ENCODE results near the gene LMTK2.

LMTK2 gene

DNA sequence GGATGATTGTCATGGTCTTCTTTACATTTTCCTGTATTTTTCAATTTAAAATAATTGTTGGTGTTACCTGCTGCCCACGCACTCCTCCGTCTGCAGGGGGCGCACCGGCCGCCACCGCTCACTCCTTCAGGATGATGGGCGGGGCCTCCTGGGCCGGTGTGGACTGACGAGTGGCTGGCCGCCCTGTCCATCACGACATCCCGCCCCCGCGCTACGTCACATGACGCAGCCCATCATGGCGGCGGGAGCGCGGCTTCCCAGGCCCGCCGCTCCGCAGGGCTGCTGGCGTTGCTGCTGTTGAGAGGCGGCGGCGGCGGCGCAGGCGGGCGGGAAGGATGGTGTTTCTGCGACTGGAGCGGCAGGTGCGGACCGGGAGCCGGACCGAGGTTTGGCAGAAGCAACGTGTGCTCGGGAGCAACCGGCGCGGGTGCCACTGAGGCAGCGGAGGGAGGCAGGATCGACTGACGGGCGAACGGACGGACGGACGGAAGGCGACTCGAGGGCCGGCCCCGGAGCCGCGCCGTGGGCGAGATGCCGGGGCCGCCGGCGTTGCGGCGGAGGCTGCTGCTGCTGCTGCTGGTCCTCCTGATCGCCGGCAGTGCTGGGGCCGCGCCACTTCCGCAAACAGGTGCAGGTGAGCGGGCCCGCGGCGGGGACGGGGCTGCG lies at the start of gene LMTK2:
Gene LMTK2, plus strand, starts transcription at position 216 of the 666 bp plus-strand sequence. Its CDS starts 316 bp downstream, at position 532.
- peak; percentile 95 for DNase-seq

- no peak for DNase-seq
Measured at GRCh38 chr7:98057157-98057556, 49.5 kb upstream of the LMTK2 start.

- no peak for DNase-seq
Measured at GRCh38 chr7:98058186-98058585, 48.5 kb upstream of the LMTK2 start.

DNA sequence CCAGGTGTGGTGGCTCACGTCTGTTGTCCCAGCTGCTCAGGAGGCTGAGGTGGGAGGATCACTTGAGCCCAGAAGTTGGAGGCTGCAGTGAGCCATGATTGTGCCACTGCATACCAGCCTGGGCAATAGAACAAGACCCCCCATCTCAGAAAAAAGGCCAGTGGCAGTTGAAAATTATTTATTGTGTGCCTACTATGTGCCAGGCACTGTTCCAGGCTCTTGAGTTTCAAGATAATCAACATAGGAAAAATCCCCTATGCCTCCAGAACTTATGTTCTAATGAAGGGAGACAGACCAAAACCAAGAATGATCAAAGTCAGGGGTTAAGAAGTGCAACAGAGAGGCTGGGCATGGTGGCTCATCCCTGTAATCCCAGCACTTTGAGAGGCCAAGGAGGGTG lies 42.4 kb upstream of the LMTK2 start:
- DNase-seq: no peak

DNA sequence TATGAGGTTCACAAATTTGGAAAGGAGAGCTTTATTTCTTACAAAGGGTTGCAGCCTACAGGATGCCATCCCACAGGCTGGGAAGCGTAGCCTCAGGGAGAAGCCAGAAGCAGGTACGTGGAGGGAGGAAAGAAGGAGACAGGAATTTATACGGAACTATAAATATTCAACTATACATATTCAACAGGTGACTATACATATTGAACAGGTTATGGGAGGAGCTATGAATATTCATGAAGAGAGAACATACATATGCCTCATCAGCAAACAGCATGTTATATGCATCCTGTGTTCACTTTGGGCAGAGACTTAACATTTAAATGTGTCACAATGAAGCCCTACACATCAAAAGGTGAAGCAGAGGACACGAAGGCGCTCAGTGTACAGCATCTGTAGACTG lies 40.5 kb upstream of the LMTK2 start:
- no peak for DNase-seq

DNA sequence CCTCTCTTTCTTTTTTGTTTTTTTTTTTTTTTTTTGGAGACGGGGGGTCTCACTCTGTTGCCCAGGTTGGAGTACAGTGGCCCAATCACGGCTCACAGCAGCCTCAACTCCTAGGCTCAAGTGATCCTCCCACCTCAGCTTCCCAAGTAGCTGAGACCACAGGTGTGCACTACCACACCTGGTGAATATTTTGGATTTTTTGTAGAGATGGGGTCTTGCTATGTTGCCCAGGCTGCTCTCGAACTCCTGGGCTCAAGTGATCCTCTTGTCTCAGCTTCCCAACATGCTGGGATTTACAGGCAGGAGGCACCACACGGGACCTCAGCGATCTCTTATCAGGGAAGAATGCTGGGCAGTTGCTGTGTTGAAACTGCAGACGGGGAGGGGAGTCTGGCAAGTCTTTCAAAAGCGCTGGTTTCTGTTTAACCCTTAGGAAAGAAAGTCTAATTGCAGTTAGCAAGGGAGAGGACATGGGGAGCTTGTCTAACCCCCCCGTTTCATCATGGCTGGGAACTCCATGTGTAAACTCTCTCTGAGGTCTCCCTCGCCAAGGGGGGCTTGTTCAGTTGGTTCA lies 39.6 kb upstream of the LMTK2 start:
- no peak for DNase-seq

DNA sequence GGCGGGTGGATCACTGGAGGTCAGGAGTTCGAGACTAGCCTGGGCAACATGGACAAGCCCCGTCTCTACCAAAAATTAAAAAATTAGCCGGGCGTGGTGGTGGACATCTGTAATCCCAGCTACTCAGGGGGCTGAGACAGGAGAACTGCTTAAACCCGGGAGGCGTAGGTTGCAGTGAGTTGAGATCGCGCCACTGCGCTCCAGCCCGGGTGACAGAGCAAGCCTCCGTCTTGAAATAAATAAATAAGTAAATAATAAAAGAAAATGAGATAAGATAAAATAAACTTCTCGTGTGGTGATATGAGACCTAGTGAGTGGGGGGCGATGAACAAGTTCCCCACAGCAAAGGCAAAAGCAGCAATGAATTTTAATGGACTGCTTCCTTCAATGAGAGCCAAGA lies 33.6 kb upstream of the LMTK2 start:
- DNase-seq: no peak

DNA sequence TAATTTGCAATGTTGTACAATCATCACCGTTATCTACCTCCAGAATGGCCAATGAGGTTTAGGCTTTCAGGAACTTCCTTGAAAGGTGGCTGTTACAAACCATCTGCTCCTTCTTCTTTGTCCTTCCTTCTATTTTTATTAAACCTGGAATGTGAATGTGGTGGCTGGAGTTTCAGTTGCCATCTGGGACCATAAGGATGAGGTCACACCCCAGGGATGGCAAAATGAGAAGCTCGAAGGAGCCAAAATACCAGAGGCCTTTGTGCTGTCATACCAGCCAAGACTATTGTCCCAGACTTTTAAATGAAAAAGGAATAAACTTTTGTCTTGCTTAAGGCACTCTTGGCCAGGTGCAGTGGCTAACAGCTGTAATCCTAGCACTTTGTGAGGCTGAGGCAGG lies 30.9 kb upstream of the LMTK2 start:
- no peak for DNase-seq

- peak; percentile 39 for DNase-seq
Measured at GRCh38 chr7:98077762-98078161, 28.9 kb upstream of the LMTK2 start.

- DNase-seq: no peak
Measured at GRCh38 chr7:98078197-98078870, 28.3 kb upstream of the LMTK2 start.

DNA sequence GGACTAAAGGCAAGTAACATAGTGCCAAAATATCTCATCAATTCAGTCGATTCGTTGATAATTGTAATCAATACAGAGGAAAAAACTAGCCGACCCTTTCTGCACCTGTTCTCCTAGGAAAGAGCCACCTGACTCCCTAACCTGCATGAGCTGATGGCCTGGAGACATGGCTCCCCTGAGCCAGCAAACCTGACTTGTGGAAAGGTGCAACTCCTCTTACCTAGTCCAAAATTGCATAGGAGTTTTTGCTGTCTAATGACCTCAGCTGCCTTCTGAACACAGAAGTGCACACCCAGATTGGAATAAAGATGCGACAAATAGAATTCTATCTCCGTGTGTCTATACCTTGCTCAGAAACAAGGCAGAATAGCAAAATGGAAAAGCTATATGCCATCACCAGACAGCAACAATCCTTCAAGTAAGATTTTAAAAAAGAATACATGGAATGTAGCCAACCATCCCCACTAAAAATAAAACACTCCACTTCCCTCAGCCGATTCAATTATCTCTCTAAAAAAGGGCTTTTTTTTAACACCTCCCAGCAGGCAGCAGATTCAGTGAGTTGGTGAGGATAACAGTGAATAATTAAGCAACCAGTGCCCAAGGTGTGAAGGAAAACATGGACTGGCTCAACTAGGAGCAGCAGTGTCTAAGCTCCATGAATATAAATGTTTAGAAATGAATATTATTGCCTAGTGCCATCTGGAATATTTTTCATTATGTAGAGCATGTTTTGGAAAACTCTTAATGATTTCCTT lies 26.6 kb upstream of the LMTK2 start:
- DNase-seq: no peak

GRCh38 chr7:98081319-98081718 lies 25.3 kb upstream of the LMTK2 start:
- DNase-seq: no peak

DNA sequence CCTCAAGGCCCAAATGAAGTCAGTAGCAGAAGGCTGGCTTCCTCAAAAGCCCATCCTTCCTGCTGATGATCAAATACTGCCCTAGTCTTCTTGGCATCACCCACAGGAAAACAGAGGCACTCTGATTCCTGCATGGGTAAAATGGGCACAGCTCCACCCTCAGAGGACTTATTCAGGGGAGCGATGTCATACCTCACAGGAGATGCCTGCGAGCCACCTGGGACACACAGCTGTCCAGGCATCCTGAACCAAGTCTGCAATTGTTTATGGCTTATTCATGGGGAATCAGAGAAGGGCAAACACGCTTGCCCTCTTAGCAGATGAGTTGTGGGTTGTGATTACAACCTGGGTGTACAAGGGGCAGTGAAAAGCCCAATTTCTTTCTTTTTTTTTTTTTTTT lies 22.0 kb upstream of the LMTK2 start:
- DNase-seq: no peak

DNA sequence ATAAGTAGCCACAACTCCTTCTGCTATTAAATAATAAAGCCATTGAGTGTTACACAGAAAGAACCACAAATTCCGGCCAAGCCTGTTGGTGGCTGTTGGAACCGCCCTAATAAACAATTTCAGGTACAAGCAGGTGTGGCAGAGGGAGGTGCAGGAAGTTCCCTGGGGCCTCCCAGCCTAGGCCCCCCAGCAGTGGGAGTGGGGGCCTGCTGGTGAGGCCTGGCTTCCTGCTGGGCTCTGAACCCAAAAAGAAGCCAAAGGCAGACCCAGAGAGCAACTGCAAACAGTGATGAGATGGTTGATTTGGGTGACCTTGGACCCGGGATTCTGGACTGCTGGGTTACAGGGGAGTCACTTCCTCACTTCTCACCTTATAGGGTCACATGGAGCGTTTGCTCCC lies 21.0 kb upstream of the LMTK2 start:
- no peak for DNase-seq

DNA sequence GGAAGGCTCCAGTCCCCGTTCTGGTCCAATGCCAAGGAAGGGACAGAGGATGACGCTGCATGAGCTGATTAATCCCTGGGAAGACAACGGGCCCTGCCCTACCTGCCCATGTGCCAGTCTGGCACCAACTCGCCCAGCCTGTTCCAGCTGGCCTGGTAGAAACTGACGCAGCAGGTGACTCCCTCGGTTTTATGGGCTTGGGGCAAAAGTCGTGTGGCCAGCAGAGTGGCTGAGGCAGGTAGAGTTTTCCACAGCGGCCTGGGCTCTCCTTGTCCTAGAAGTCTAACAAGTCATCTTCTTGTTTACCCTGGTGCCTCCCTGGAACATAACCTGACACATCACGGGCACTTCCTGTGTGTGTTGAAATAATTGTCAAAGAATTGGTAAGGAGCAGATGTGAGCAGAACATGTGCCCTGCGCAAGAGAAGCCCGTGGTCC lies 20.4 kb upstream of the LMTK2 start:
- no peak for DNase-seq

DNA sequence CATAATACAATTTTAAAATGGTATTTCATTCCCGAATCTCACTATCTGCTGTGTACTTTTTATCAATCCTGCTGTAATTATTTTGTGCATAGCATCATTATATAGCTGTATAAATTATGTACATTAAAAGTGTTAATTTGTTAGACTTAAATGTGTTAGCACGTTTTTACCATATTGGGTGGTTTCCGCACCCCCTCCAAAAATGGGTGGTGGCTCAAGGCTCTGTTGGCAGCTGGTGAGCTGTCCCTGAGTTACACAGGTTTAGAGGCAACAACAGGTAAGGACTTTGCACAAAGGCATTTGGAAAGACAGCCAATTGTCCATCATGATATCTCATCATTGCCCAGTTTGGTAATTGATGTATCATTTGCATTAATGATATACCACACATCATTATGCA lies 18.6 kb upstream of the LMTK2 start:
- no peak for DNase-seq

DNA sequence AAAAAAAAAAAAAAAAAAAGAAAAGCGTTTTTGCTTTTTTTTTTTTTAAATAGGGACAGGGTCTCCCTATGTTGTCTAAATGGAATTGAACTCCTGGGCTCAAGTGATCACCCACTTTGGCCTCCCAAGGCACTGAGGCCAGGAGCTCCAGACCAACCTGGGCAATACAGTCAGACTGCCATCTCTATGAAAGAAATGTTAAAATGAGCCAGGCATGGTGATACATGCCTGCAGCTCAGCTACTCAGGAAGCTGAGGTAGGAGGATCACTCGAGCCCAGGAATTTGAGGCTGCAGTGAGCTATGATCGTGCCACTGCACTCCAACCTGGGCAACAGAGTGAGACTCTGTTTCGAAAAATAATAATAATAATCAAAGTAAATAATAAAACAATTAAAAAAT lies 16.5 kb upstream of the LMTK2 start:
- no peak for DNase-seq

DNA sequence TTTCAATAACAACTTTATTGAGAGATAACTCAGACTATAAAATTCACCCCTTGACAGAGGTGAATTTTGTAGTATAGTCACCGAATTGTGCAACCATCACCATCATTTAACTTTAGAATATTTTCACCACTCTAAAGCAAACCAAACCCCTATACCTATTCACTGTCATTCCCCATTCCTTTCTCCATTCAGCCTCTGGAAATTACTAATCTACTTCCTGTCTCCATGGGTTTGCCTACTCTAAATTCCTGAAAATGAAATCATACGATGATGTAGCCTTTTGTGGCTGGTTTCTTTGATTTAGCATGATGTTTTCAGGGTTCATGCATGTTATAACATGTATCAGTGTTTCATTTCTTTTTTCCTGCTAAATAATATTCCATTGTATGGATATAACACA lies 15.6 kb upstream of the LMTK2 start:
- DNase-seq: no peak

- DNase-seq: no peak
Measured at GRCh38 chr7:98091523-98091922, 15.1 kb upstream of the LMTK2 start.

DNA sequence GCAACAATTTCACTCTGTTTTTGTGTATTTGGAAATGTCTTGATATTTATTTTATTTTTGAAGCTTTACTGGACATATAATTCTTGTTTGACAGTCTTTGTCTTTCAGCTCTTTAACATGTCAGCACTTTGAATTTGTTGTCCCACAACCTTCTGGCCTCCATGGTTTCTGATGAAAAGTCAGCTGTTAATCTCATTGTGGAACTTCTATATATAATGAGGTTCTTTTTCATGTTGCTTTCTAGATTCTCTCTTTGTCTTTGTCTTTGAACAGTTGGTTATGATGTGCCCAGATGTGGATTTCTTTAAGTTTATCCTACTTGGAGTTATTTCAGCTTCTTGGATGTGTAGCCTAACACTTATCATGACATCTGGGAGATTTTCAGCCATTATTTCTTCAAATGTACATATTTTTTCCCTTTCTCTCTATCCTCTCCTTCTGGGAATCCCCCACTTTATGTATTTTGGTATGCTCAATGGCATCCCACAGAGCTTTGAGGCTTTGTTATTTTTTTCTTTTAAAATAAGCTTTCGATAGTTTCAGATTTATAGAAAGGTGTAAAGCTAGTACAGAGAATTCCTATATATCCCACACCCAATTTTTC lies 9.5 kb upstream of the LMTK2 start:
- DNase-seq: no peak

DNA sequence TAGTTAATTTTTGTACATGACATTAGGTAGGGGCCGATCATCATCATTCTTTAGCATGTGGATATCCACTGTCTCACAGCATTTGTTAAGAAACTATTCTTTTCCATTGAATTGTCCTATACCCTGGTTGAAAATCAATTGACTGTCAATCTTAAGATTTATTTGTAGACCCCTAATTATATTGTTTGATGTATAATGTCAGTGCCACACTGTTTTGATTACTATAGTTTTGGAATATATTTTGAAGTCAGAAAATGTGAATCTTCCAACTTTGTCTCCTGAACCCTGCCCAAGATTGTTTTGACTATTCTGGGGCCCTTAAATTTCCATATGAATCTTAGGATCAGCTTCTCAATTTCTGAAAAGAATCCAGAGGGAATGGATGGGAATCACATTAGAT lies 6.6 kb upstream of the LMTK2 start:
- no peak for DNase-seq

- no peak for DNase-seq
Measured at GRCh38 chr7:98102170-98102569, 4.5 kb upstream of the LMTK2 start.

DNA sequence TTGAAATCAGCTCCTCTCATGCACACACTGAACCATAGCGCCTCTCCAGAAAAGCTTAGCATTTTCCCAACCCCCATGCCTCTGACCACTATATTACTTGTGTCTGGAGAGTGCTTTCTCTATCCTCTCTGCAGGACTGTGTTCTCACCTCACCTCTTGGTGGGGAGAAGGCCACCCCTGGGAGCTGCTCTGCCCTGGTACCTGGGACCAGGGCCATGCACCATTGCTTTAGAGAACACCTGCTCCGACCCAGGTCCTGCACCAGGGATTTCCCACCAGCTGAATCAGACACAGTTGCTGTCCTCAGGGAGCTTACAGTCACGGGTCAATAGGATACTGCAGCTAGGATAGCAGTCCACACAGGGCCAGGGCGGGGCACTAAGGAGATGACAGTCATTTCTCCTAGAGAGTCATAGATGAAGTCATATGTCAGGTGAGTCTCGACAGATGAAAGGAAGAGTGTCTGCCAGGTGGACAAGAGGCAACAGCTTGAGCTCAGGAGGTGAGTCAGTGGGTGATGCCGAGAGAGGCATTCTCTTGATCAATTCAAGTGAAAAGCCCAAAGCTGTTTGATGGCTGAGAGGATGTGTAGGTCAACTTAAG lies 619 bp upstream of the LMTK2 start:
- DNase-seq: peak; percentile 40

Measured in NCI-H82 (cell line).